Measurements from ENCODE around the gene CCDC24.

- TF ChIP-seq CTCF (conservative IDR thresholded peaks at IDR 0.05; ENCODE audit: low read depth, low read length) = no peak
- no peak for TF ChIP-seq RCOR1 (IDR thresholded peaks at IDR 0.05; ENCODE audit: insufficient replicate concordance, low read length)
- TF ChIP-seq MAFK (IDR thresholded peaks at IDR 0.05; ENCODE audit: low read depth, low read length) = no peak
- no peak for TF ChIP-seq POLR2A (IDR thresholded peaks at IDR 0.05; ENCODE audit: low read depth, low read length)
- no peak for TF ChIP-seq MAZ (IDR thresholded peaks at IDR 0.05; ENCODE audit: borderline replicate concordance, low read depth, low read length)
- no peak for TF ChIP-seq MXI1 (IDR thresholded peaks at IDR 0.05; ENCODE audit: borderline replicate concordance, low read depth, low read length)
- TF ChIP-seq CEBPB (IDR thresholded peaks at IDR 0.05; ENCODE audit: low read depth, low read length) = no peak
- TF ChIP-seq, protein P1, sequence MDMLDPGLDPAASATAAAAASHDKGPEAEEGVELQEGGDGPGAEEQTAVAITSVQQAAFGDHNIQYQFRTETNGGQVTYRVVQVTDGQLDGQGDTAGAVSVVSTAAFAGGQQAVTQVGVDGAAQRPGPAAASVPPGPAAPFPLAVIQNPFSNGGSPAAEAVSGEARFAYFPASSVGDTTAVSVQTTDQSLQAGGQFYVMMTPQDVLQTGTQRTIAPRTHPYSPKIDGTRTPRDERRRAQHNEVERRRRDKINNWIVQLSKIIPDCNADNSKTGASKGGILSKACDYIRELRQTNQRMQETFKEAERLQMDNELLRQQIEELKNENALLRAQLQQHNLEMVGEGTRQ (IDR thresholded peaks at IDR 0.05; ENCODE audit: low read depth, low read length) = no peak
- TF ChIP-seq BHLHE40 (IDR thresholded peaks at IDR 0.05; ENCODE audit: low read depth, low read length) = no peak
- TF ChIP-seq RAD21 (IDR thresholded peaks at IDR 0.05; ENCODE audit: low read length) = no peak
- no peak for TF ChIP-seq CHD1 (IDR thresholded peaks at IDR 0.05; ENCODE audit: low read depth, low read length)
These were observed 29.7 kb upstream of the CCDC24 start for GRCh38 chr1:43961692-43962091.
